OCI-LY1 (cell line): ENCODE data around the gene TNFRSF14.

ENCODE experiments used
- H2AFZ ChIP-seq: fragments of 200-600 bp; sonication (generic), shearing (Covaris generic); 2 replicates; pipeline ENCODE4 v1.6.0; 2014; ENCODE audit warnings: antibody characterized with exemption, mild to moderate bottlenecking, low read length
- H3F3A ChIP-seq: fragments of 200-600 bp; sonication (generic), shearing (Covaris generic); 2 replicates; pipeline ENCODE4 v1.6.0; 2014; ENCODE audit warnings: mild to moderate bottlenecking, antibody characterized with exemption, low read length, moderate library complexity; ENCODE audit not compliant: insufficient read depth
- H3K27ac ChIP-seq: fragments of 200-600 bp; sonication (generic); 2 replicates; pipeline ENCODE4 v1.5.1; 2014; ENCODE audit warnings: low read length, mixed run types, mild to moderate bottlenecking, low read depth; ENCODE audit not compliant: poor library complexity, severe bottlenecking
- H3K27me3 ChIP-seq: fragments of 200-600 bp; sonication (generic); 2 replicates; pipeline ENCODE4 v1.6.0; 2014; ENCODE audit warnings: antibody characterized with exemption, mild to moderate bottlenecking, low read length, moderate library complexity; ENCODE audit not compliant: insufficient read depth
- H3K36me3 ChIP-seq: fragments of 200-600 bp; sonication (generic); 2 replicates; pipeline ENCODE4 v1.6.1; 2014; ENCODE audit warnings: mild to moderate bottlenecking, antibody characterized with exemption, low read length, moderate library complexity, mixed read lengths; ENCODE audit not compliant: insufficient read depth
- H3K4me1 ChIP-seq: fragments of 200-600 bp; sonication (generic); 2 replicates; pipeline ENCODE4 v1.5.1; 2014; ENCODE audit warnings: mild to moderate bottlenecking, low read length, moderate library complexity; ENCODE audit not compliant: insufficient read depth, severe bottlenecking
- H3K4me2 ChIP-seq: fragments of 200-600 bp; sonication (generic), shearing (Covaris generic); 2 replicates; pipeline ENCODE4 v1.6.1; 2014; ENCODE audit warnings: low read length
- H3K4me3 ChIP-seq: fragments of 200-600 bp; sonication (generic); 2 replicates; pipeline ENCODE4 v1.5.1; 2014; ENCODE audit warnings: low read length, low read depth, mild to moderate bottlenecking, mixed read lengths; ENCODE audit not compliant: poor library complexity, severe bottlenecking
- H3K79me2 ChIP-seq: fragments of 200-600 bp; shearing (Covaris generic); 2 replicates; pipeline ENCODE4 v1.6.1; 2016; ENCODE audit warnings: mixed run types, low read length, mixed read lengths; ENCODE audit not compliant: insufficient read depth
- H3K9ac ChIP-seq: fragments of 200-600 bp; sonication (generic), shearing (Covaris generic); 2 replicates; pipeline ENCODE4 v1.6.1; 2014; ENCODE audit warnings: mild to moderate bottlenecking, low read length, mixed read lengths
- H3K9me2 ChIP-seq: fragments of 200-600 bp; sonication (generic), shearing (Covaris generic); 2 replicates; pipeline ENCODE4 v1.6.1; 2014; ENCODE audit warnings: low read depth, mild to moderate bottlenecking, low read length, mixed read lengths
- H3K9me3 ChIP-seq: fragments of 200-600 bp; shearing (Covaris generic); 2 replicates; pipeline ENCODE4 v1.6.1; 2014; ENCODE audit warnings: low read length, mixed read lengths
- H4K20me1 ChIP-seq: fragments of 200-600 bp; sonication (generic), shearing (Covaris generic); 2 replicates; pipeline ENCODE4 v1.6.0; 2016; ENCODE audit warnings: mild to moderate bottlenecking, low read length; ENCODE audit not compliant: insufficient read depth
- EZH2 ChIP-seq: fragments of 200-600 bp; sonication (generic), shearing (Covaris generic); IDR thresholded peaks from 2 replicates; pipeline ENCODE4 v1.8.0; 2017; ENCODE audit warnings: borderline replicate concordance, mixed run types, mild to moderate bottlenecking, antibody characterized with exemption, low read length, moderate library complexity, mixed read lengths
- TF ChIP-seq, protein P1 (sequence below): fragments of 200-600 bp; sonication (generic), shearing (Covaris generic); IDR thresholded peaks from 2 replicates; pipeline ENCODE4 v1.5.1; 2017; ENCODE audit warnings: mild to moderate bottlenecking, antibody characterized with exemption, low read length, moderate library complexity, mixed read lengths

The TNFRSF14 gene

DNA sequence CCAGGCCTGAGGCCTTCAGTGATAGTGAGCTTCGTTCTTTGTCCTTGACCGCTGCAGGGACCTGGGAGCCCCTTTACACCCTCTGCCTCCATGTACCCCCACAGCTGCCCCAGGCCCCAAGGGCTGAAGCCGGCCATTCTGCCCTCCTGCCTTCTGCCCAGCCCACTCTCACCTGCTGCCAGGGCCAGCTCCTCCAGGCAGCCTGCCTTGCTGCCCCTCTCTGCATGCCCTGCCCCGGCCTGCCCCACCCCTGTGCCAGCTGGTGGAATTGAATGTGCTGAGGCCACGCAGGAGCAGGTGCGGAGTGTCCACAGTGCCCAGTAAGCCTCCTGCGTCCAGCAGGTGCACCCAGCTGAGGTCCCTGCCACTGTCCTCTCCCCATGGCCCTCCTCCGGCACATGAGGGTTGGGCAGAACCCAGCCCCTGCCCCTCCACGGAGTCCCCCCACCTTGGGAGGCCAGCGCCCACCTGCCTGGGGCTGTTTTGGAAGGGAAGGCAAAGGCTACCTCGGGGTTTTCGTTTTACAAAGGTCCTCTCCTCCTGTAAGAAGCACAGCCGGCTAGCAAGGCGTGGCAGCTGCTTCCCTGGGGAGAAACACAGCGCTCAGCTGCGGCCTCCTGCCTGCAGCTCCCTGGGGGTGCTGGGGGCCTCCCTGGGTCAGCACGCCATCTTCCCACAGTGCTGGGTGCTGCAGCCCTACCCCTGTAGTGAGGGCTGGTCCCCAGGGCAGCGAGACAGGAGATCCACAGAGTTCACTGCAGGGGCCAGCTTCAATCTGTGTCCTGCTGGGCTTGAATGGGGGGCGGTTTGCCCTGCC, 55.7 kb downstream of the TNFRSF14 start:
- Histone ChIP-seq H2AFZ (no peak overlapping the region), H3K9me2 (no peaks in the 10 kb centered on the region), H3K27ac (no peak overlapping the region), H4K20me1 (no peaks in the 10 kb centered on the region), H3K36me3 (no peaks in the 10 kb centered on the region), H3K27me3 (peaks cover 9% of the 10 kb centered on the region), H3K79me2 (no peaks in the 10 kb centered on the region), H3K4me2 (no peak overlapping the region), H3K4me1 (no peaks in the 10 kb centered on the region), H3K4me3 (no peak overlapping the region), H3K9ac (no peak overlapping the region), H3K9me3 (no peaks in the 10 kb centered on the region), H3F3A (no peaks in the 10 kb centered on the region)
- TF ChIP-seq EZH2, result no peak
- TF ChIP-seq, protein P1, sequence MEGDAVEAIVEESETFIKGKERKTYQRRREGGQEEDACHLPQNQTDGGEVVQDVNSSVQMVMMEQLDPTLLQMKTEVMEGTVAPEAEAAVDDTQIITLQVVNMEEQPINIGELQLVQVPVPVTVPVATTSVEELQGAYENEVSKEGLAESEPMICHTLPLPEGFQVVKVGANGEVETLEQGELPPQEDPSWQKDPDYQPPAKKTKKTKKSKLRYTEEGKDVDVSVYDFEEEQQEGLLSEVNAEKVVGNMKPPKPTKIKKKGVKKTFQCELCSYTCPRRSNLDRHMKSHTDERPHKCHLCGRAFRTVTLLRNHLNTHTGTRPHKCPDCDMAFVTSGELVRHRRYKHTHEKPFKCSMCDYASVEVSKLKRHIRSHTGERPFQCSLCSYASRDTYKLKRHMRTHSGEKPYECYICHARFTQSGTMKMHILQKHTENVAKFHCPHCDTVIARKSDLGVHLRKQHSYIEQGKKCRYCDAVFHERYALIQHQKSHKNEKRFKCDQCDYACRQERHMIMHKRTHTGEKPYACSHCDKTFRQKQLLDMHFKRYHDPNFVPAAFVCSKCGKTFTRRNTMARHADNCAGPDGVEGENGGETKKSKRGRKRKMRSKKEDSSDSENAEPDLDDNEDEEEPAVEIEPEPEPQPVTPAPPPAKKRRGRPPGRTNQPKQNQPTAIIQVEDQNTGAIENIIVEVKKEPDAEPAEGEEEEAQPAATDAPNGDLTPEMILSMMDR, result no peak

DNA sequence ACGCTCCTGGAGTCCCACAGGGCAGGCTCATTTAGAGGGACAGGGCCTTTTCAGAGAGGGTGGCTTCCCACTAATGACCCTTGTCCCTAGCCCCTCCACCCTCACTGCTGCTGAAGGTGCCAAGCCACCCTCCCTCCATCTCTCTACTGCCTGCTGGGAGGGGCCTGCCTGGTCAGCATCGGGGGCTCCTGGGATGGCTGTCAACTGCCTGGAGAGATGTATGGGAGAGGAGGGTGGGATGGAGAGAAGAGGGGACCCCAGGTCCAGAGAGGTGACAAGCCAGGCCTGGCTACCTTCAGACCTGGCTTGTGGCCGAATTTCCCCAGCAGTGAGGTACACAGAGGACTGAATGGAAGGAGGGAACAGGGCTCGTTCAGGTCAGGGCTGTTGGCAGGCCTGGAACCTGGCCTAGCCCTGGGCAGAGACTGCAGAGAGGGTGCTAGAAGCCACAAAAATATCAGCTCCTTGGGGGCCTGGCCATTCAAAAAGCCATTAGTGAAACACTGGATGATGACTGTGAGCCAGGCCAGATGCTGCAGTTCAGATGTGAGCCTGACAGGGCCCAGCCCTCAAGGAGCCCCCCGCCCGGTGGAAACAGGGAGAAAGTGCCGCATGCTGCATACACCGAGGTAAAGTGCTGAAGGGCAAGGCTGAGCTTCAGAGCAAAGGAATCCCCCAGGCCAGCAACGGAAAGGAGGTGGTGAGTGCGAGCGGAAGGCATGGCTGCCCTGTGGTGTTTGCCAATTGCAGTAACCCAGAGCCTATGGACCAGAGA, 56.6 kb downstream of the TNFRSF14 start:
- Histone ChIP-seq H3K4me2 (no peak overlapping the region), H3K27ac (no peak overlapping the region), H3F3A (no peaks in the 10 kb centered on the region), H3K9me2 (no peaks in the 10 kb centered on the region), H2AFZ (no peak overlapping the region), H4K20me1 (no peaks in the 10 kb centered on the region), H3K79me2 (no peaks in the 10 kb centered on the region), H3K4me3 (no peak overlapping the region), H3K36me3 (no peaks in the 10 kb centered on the region), H3K27me3 (peaks cover 9% of the 10 kb centered on the region), H3K4me1 (no peaks in the 10 kb centered on the region), H3K9me3 (no peaks in the 10 kb centered on the region), H3K9ac (no peak overlapping the region)
- TF ChIP-seq EZH2, result no peak
- TF ChIP-seq, protein P1, result no peak
